ENCODE data around the gene INPP5E. TPM values are rescaled to one million over a fixed set of nuclear protein-coding genes. Genes with fewer than 3 reads are reported as not detected.

The INPP5E gene
- total RNA-seq, 2 experiments from 2014 or later, result 20.2 to 21.3 TPM

- no peak overlapping the region for H3K4me3 ChIP-seq (ENCODE audit: low read depth, low read length, poor library complexity, severe bottlenecking)
- H3K9me2 ChIP-seq (ENCODE audit: insufficient read depth, low read length), result no peaks in the 10 kb centered on the region
- intact Hi-C loops (cut with micrococcal nuclease; ENCODE audit: unreplicated experiment), result no loop called here
- H3K4me2 ChIP-seq (ENCODE audit: low read length), result no peak overlapping the region
- no peak overlapping the region for H2AFZ ChIP-seq (ENCODE audit: low read length)
- no peak for TF ChIP-seq EZH2phosphoT487 (IDR thresholded peaks at IDR 0.05; ENCODE audit: borderline replicate concordance, low read depth, low read length)
- TF ChIP-seq, protein P1, sequence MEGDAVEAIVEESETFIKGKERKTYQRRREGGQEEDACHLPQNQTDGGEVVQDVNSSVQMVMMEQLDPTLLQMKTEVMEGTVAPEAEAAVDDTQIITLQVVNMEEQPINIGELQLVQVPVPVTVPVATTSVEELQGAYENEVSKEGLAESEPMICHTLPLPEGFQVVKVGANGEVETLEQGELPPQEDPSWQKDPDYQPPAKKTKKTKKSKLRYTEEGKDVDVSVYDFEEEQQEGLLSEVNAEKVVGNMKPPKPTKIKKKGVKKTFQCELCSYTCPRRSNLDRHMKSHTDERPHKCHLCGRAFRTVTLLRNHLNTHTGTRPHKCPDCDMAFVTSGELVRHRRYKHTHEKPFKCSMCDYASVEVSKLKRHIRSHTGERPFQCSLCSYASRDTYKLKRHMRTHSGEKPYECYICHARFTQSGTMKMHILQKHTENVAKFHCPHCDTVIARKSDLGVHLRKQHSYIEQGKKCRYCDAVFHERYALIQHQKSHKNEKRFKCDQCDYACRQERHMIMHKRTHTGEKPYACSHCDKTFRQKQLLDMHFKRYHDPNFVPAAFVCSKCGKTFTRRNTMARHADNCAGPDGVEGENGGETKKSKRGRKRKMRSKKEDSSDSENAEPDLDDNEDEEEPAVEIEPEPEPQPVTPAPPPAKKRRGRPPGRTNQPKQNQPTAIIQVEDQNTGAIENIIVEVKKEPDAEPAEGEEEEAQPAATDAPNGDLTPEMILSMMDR (conservative IDR thresholded peaks at IDR 0.05; ENCODE audit: low read length), result no peak
- ChIA-PET POLR2A (interaction anchor here (0.6 kb wide), 1 partner anchor 678 kb away, joined by 4 read pairs; no protein-coding TSS in a partner anchor), CTCF (ENCODE audit: unreplicated experiment) (no interaction called here)
- no peaks in the 10 kb centered on the region for H3K9me3 ChIP-seq (ENCODE audit: low read length)
- no TSS peak for BruUV-seq (replicated peaks)
- DNase-seq (ENCODE audit: low spot score), result no peak
- H3K79me2 ChIP-seq (ENCODE audit: insufficient read depth, low read depth, low read length), result no peaks in the 10 kb centered on the region
- no peak overlapping the region for H3K27ac ChIP-seq (ENCODE audit: low read depth, low read length, poor library complexity, severe bottlenecking)
- H3K4me1 ChIP-seq (ENCODE audit: insufficient read depth, low read length, poor library complexity, severe bottlenecking), result no peaks in the 10 kb centered on the region
- H3K36me3 ChIP-seq (ENCODE audit: insufficient read depth, low read length), result peaks cover 97% of the 10 kb centered on the region
- H4K20me1 ChIP-seq (ENCODE audit: insufficient read depth, low read length), result no peaks in the 10 kb centered on the region; the same call in 1 of the 2 replicates
These were observed 32.3 kb upstream of the INPP5E start for GRCh38 chr9:136471802-136472487.

DNA sequence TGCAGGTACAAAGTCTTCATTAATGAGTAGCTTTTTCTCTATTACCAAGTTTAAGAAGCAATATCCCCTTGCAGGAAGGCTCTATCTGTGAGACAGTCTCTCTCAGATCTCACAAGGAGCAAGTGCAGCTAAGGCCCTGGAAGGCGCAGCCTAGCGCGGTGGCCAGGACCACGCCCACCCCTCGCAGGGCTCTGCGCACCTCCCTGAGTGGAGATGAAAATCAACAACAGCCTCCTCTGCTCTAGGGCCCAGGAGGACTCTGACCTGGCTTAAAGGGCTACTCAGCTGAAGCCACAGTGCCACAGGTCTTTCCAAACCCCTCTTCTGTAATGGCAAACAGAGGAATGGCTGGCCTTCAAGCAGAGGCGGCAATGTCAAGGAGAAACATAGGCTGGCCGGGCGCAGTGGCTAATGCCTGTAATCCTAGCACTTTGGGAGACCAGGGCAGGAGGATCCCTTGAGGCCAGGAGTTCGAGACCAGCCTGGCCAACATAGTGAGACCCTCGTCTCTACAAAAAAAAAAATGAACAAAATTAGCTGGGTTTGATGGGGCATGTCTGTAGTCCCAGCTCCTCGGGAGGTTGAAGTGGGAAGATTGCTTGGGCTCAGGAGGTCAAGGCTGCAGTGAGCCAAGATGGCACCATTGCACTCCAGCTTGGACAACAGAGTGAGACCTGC lies 31.3 kb upstream of the INPP5E start:
- no peak overlapping the region for H3K4me2 ChIP-seq (ENCODE audit: low read length)
- DNase-seq (ENCODE audit: low spot score), result no peak
- no peaks in the 10 kb centered on the region for H3K9me2 ChIP-seq (ENCODE audit: insufficient read depth, low read length)
- H3K79me2 ChIP-seq (ENCODE audit: insufficient read depth, low read depth, low read length), result no peaks in the 10 kb centered on the region
- intact Hi-C loops (cut with micrococcal nuclease; ENCODE audit: unreplicated experiment), result no loop called here
- POLR2A ChIA-PET, result no interaction called here
- no TSS peak for BruUV-seq (replicated peaks)
- TF ChIP-seq, protein P1 (conservative IDR thresholded peaks at IDR 0.05; ENCODE audit: low read length), result no peak
- TF ChIP-seq EZH2phosphoT487 (IDR thresholded peaks at IDR 0.05; ENCODE audit: borderline replicate concordance, low read depth, low read length), result no peak
- CTCF ChIA-PET (ENCODE audit: unreplicated experiment), result no interaction called here
- H2AFZ ChIP-seq (ENCODE audit: low read length), result no peak overlapping the region
- peaks cover 97% of the 10 kb centered on the region for H3K36me3 ChIP-seq (ENCODE audit: insufficient read depth, low read length)
- H3K4me1 ChIP-seq (ENCODE audit: insufficient read depth, low read length, poor library complexity, severe bottlenecking), result no peaks in the 10 kb centered on the region
- H4K20me1 ChIP-seq (ENCODE audit: insufficient read depth, low read length), result no peaks in the 10 kb centered on the region; the same call in 1 of the 2 replicates
- H3K27ac ChIP-seq (ENCODE audit: low read depth, low read length, poor library complexity, severe bottlenecking), result no peak overlapping the region
- no peaks in the 10 kb centered on the region for H3K9me3 ChIP-seq (ENCODE audit: low read length)
- no peak overlapping the region for H3K4me3 ChIP-seq (ENCODE audit: low read depth, low read length, poor library complexity, severe bottlenecking)

- H3K36me3 ChIP-seq (ENCODE audit: insufficient read depth, low read length), result peaks cover 97% of the 10 kb centered on the region
- no peaks in the 10 kb centered on the region for H3K9me3 ChIP-seq (ENCODE audit: low read length)
- H3K27ac ChIP-seq (ENCODE audit: low read depth, low read length, poor library complexity, severe bottlenecking), result no peak overlapping the region
- no peak for TF ChIP-seq EZH2phosphoT487 (IDR thresholded peaks at IDR 0.05; ENCODE audit: borderline replicate concordance, low read depth, low read length)
- TF ChIP-seq, protein P1 (conservative IDR thresholded peaks at IDR 0.05; ENCODE audit: low read length), result no peak
- no peak overlapping the region for H2AFZ ChIP-seq (ENCODE audit: low read length)
- no peaks in the 10 kb centered on the region for H3K9me2 ChIP-seq (ENCODE audit: insufficient read depth, low read length)
- no TSS peak for BruUV-seq (replicated peaks)
- no peak overlapping the region for H3K4me3 ChIP-seq (ENCODE audit: low read depth, low read length, poor library complexity, severe bottlenecking)
- H3K4me2 ChIP-seq (ENCODE audit: low read length), result no peak overlapping the region
- ChIA-PET POLR2A (no interaction called here), CTCF (ENCODE audit: unreplicated experiment) (no interaction called here)
- no peak for DNase-seq (ENCODE audit: low spot score)
- no peaks in the 10 kb centered on the region; the same call in 1 of the 2 replicates for H4K20me1 ChIP-seq (ENCODE audit: insufficient read depth, low read length)
- intact Hi-C loops (cut with micrococcal nuclease; ENCODE audit: unreplicated experiment), result no loop called here
- no peaks in the 10 kb centered on the region for H3K79me2 ChIP-seq (ENCODE audit: insufficient read depth, low read depth, low read length)
- no peaks in the 10 kb centered on the region for H3K4me1 ChIP-seq (ENCODE audit: insufficient read depth, low read length, poor library complexity, severe bottlenecking)
These were observed 30.7 kb upstream of the INPP5E start for GRCh38 chr9:136470356-136470755.

Measured in OCI-LY7 (cell line).